GM21515 (cell line): ENCODE results near the gene TSPAN17.

Experiments used
- ATAC-seq: cut with Tn5 transposase; IDR thresholded peaks from one replicate; pipeline ENCODE4 v1.9.1; 2021; ENCODE audit not compliant: unreplicated experiment

The TSPAN17 gene

DNA sequence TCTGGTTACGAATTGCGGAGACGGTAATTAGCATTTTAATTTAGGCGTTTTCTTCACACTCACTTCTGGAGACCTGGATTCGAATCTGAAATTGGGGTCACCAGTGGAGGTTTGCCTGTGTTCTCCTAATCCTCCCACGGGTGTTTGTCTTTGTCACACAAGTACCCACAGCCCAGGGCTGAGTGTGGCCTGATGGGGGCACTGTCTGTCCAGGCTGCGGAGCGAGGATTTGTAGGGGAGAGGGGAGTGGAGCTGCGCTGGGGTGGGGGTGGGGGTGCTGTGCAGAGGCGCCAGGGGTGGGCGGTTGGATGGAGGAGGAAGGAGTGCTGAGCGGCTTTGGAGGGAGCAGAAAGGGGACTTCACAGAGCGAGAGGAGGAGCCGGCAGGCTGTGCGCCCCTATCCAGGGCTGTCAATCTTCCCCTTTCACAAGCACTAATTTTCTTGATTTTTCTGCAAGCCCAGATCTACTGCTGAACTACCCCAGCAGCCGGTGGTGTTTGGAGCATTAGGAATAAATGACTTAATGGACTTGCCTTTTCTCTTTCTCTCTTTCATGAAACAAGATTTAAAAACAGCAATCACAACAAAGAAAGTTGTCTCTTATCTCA is 53.1 kb downstream of the TSPAN17 start:
- no peak for ATAC-seq

DNA sequence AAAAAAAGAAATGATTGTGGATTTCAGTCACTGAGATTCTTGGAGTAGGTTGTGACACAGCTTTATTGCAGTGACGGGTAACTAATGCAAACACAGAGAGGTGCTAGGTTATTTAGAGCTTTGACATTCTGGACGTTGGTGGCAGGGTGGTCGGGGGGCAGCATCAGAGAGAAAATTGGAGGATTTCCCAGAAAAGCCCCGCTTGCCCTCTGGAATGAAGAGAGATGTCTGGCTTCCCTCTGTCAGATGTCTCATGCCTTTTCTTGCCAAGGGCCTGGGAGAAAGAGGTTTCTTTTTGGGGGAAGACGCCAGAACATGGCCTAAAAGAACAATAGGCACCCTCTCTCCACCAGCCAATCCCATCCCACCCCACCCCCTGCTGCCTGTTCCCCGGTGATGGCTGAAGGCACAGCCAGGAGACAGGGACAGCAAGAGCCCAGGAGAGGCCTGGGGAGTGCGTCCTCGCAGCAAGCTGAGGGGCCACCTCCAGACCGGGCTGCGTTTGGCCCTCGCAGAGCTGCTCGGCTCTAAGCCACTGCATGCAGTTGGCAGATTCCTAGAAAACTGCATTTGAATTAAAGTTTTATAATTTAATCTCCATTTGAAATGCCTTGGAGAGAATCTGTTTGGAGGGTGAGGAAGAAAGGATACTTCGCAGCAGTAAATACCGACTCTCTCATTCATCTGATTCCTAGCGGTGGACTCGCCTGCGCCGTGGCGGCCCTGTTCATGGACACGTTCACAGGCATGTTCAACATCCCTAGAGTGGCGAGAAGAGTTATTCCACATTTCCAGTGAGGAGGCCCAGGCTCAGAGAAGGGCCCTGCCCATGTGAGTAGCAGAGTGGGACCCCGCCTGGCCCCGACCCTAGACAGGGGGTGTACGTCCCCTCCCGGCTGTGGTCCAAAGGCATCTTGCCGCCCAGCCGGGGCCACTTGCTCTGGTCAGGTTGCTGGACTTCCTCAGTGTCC is 55.7 kb downstream of the TSPAN17 start:
- ATAC-seq: no peak

GRCh38 chr5:176703857-176704256 is 56.6 kb downstream of the TSPAN17 start:
- no peak for ATAC-seq

DNA sequence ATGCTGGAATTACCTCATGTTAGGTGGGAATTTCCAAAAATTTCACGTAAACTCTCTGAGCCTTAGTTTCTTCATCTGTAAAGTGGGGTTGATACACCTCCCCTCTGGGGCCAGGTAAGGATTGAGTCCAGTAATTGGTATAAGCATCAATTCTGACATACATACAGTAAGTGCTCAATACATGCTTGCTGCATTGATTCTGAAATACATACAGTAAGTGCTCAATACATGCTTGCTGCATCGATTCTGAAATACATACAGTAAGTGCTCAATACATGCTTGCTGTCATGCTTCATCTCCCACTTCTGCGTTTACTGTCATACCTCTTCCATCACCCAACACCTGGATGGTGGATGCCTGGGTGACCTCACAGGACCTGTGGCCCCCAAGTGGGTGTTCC is 57.1 kb downstream of the TSPAN17 start:
- no peak for ATAC-seq

DNA sequence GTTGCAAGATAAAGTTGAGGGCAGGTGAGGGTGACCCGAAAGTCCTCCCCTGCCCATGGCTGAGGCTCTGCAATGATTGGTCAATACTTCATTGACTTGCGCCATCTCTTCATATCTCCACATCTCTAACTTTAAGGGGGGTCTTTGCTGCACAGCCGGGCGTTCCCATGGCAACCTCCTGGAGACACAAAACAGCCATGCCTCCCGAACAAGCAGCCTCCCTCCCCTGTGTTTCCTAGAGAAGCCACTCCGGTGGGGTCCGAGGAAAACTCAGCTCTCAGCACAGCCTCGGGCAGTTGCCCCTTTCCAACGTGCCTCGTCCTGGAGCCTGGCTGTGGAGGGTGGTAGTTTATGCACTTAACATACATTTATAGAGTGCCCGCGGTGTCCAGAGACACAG is 57.5 kb downstream of the TSPAN17 start:
- ATAC-seq: no peak
